Measurements from ENCODE around the gene FDPS. TPM values are rescaled to one million over a fixed set of nuclear protein-coding genes. Genes with fewer than 3 reads are reported as not detected.

Gene FDPS
- total and polyA plus RNA-seq, 2 experiments from 2014 or later: 284 to 347 TPM

DNA sequence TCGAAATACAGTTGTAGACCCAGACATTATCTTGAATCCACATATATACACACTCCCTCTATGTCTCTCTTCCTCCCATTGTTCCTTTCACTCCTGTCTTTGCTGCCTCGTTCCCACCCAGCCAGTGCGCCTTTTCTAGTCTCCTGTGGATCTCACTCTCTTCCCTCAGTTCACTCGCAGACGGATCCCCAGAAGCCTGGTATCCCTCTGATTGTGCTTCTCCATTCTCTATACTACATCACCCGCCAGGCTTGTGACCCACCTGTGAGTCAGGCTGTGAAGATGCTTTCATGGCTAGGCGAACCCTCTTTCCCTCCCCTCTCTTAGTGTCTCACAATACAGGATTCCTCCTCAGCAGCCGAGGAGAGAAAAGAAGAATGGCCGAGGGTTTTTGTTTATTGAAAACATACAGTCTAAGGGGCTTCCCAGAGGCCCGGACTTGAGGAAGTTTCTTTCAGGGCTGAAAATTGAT, 29.9 kb upstream of the FDPS start:
- Histone ChIP-seq H3K27ac (no peak overlapping the region), H3K4me2 (peak overlapping the region; percentile 96), H3K4me3 (no peak overlapping the region), H3K4me1 (ENCODE audit: insufficient read depth) (peaks cover 4% of the 10 kb centered on the region), H3K9me2 (replicated peaks; ENCODE audit: insufficient read depth) (no peaks in the 10 kb centered on the region), H4K20me1 (ENCODE audit: insufficient read depth, poor library complexity, severe bottlenecking) (no peaks in the 10 kb centered on the region), H3K36me3 (replicated peaks; ENCODE audit: insufficient read depth, low read depth) (no peaks in the 10 kb centered on the region), H3K79me2 (no peaks in the 10 kb centered on the region), H2AFZ (no peak overlapping the region), H3K9me3 (ENCODE audit: low read depth) (no peaks in the 10 kb centered on the region), H3K27me3 (no peaks in the 10 kb centered on the region)
- TF ChIP-seq, protein P1, sequence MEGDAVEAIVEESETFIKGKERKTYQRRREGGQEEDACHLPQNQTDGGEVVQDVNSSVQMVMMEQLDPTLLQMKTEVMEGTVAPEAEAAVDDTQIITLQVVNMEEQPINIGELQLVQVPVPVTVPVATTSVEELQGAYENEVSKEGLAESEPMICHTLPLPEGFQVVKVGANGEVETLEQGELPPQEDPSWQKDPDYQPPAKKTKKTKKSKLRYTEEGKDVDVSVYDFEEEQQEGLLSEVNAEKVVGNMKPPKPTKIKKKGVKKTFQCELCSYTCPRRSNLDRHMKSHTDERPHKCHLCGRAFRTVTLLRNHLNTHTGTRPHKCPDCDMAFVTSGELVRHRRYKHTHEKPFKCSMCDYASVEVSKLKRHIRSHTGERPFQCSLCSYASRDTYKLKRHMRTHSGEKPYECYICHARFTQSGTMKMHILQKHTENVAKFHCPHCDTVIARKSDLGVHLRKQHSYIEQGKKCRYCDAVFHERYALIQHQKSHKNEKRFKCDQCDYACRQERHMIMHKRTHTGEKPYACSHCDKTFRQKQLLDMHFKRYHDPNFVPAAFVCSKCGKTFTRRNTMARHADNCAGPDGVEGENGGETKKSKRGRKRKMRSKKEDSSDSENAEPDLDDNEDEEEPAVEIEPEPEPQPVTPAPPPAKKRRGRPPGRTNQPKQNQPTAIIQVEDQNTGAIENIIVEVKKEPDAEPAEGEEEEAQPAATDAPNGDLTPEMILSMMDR (IDR thresholded peaks at IDR 0.05; ENCODE audit: poor library complexity): no peak
- TF ChIP-seq EZH2 (IDR thresholded peaks at IDR 0.05; ENCODE audit: borderline replicate concordance) (no peak), EZH2phosphoT487 (IDR thresholded peaks at IDR 0.05; ENCODE audit: low read depth, severe bottlenecking, unreplicated experiment) (no peak)
- DNase-seq (ENCODE audit: low spot score): no peak
- WGBS (ENCODE audit: low lambda C conversion rate, missing lambda C conversion rate): 56% methylated on average over 10 of the region's 10 CpGs

DNA sequence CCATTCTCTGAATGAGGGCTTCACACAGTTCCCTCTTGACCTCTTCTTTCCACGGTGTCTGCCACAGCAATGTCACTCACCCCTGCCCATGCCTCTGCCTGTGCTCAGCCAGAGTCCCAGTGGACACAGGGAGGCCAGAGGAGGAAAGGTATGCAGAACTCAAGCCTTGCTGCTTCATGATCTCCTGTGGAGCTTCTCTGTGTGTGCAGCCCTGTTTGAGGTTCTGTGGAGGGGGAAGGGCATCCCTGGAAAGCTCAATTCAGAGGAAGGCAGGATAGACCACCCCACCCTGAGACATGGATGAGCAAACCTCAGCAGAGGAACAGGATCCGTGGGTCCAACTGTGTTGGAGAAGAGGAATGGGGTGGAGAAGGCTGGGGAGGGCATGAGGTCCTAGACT, 29.4 kb upstream of the FDPS start:
- Histone ChIP-seq H3K4me3 (no peak overlapping the region), H3K79me2 (no peaks in the 10 kb centered on the region), H3K36me3 (replicated peaks; ENCODE audit: insufficient read depth, low read depth) (no peaks in the 10 kb centered on the region), H3K9me2 (replicated peaks; ENCODE audit: insufficient read depth) (no peaks in the 10 kb centered on the region), H2AFZ (no peak overlapping the region), H3K9me3 (ENCODE audit: low read depth) (no peaks in the 10 kb centered on the region), H4K20me1 (ENCODE audit: insufficient read depth, poor library complexity, severe bottlenecking) (no peaks in the 10 kb centered on the region), H3K27me3 (no peaks in the 10 kb centered on the region), H3K4me1 (ENCODE audit: insufficient read depth) (peaks cover 4% of the 10 kb centered on the region), H3K27ac (no peak overlapping the region), H3K4me2 (peak overlapping the region; percentile 96)
- TF ChIP-seq EZH2 (IDR thresholded peaks at IDR 0.05; ENCODE audit: borderline replicate concordance) (no peak), EZH2phosphoT487 (IDR thresholded peaks at IDR 0.05; ENCODE audit: low read depth, severe bottlenecking, unreplicated experiment) (no peak)
- TF ChIP-seq, protein P1 (IDR thresholded peaks at IDR 0.05; ENCODE audit: poor library complexity): no peak
- WGBS (ENCODE audit: low lambda C conversion rate, missing lambda C conversion rate): 91% methylated on average over 2 of the region's 2 CpGs
- DNase-seq (ENCODE audit: low spot score): no peak

DNA sequence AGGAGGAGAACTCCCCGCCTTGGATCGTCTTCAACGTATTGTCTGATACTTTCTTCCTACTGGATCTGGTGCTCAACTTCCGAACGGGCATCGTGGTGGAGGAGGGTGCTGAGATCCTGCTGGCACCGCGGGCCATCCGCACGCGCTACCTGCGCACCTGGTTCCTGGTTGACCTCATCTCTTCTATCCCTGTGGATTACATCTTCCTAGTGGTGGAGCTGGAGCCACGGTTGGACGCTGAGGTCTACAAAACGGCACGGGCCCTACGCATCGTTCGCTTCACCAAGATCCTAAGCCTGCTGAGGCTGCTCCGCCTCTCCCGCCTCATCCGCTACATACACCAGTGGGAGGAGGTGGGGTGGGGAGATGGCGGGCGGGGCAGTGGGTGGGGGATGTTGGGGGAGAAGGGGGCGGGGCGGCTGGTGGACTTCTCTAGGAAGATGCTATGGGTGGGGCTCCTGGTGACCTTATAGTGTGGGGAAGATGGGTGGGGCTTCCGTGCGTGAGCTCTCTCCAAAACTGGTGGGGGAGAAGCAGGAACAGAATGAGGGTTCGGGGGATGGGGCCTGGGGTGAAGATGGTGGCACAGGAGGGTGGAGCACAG, 26.1 kb upstream of the FDPS start:
- H3K4me1 ChIP-seq (ENCODE audit: insufficient read depth): peaks cover 4% of the 10 kb centered on the region
- no peaks in the 10 kb centered on the region for H3K27me3 ChIP-seq
- H2AFZ ChIP-seq: no peak overlapping the region
- no peak overlapping the region for H3K4me2 ChIP-seq
- H4K20me1 ChIP-seq (ENCODE audit: insufficient read depth, poor library complexity, severe bottlenecking): no peaks in the 10 kb centered on the region
- no peaks in the 10 kb centered on the region for H3K9me3 ChIP-seq (ENCODE audit: low read depth)
- WGBS (ENCODE audit: low lambda C conversion rate, missing lambda C conversion rate): 97% methylated on average over 27 of the region's 29 CpGs
- H3K4me3 ChIP-seq: no peak overlapping the region
- no peak overlapping the region for H3K27ac ChIP-seq
- DNase-seq (ENCODE audit: low spot score): no peak
- no peaks in the 10 kb centered on the region for H3K9me2 ChIP-seq (replicated peaks; ENCODE audit: insufficient read depth)
- H3K79me2 ChIP-seq: no peaks in the 10 kb centered on the region
- no peaks in the 10 kb centered on the region for H3K36me3 ChIP-seq (replicated peaks; ENCODE audit: insufficient read depth, low read depth)
- TF ChIP-seq EZH2phosphoT487 (IDR thresholded peaks at IDR 0.05; ENCODE audit: low read depth, severe bottlenecking, unreplicated experiment) (no peak), EZH2 (IDR thresholded peaks at IDR 0.05; ENCODE audit: borderline replicate concordance) (no peak)
- TF ChIP-seq, protein P1 (IDR thresholded peaks at IDR 0.05; ENCODE audit: poor library complexity): no peak
